ENCODE results near the gene LRRC4C. TPM values are rescaled to one million over a fixed set of nuclear protein-coding genes. Genes with fewer than 3 reads are reported as not detected.

The LRRC4C gene
- total and polyA plus RNA-seq, 2 experiments from 2014 or later, result not detected

- Histone ChIP-seq H3K4me3 (no peak overlapping the region), H3K79me2 (ENCODE audit: insufficient read depth) (no peaks in the 10 kb centered on the region), H3K27me3 (replicated peaks; ENCODE audit: insufficient read depth) (no peaks in the 10 kb centered on the region), H3K27ac (no peak overlapping the region), H3K36me3 (ENCODE audit: low read depth) (no peaks in the 10 kb centered on the region), H2AFZ (no peak overlapping the region), H3K9me2 (ENCODE audit: insufficient read depth) (no peaks in the 10 kb centered on the region), H3K9ac (no peak overlapping the region), H3F3A (ENCODE audit: insufficient read depth) (no peaks in the 10 kb centered on the region), H3K4me2 (ENCODE audit: unreplicated experiment) (no peak overlapping the region), H4K20me1 (ENCODE audit: insufficient read depth) (no peaks in the 10 kb centered on the region), H3K9me3 (ENCODE audit: low read depth) (no peaks in the 10 kb centered on the region), H3K4me1 (ENCODE audit: insufficient read depth) (no peaks in the 10 kb centered on the region)
- in situ Hi-C loops (cut with MboI), result no loop called here
- WGBS, 2 experiments (ENCODE audit: low coverage in 1 of 2, low lambda C conversion rate in 2 of 2, missing lambda C conversion rate in 2 of 2), result 35 to 39% methylated on average over 3 of the region's 3 CpGs
- TF ChIP-seq EZH2 (IDR thresholded peaks at IDR 0.05; ENCODE audit: insufficient read depth, poor library complexity, severe bottlenecking), result no peak
- TF ChIP-seq EZH2phosphoT487 (IDR thresholded peaks at IDR 0.05; ENCODE audit: insufficient read depth, low read depth), result no peak
- no peak for DNase-seq
These were observed 1041.8 kb downstream of the LRRC4C start for GRCh38 chr11:40417627-40418026.

GRCh38 chr11:40407355-40407754, 1052.1 kb downstream of the LRRC4C start:
- H3F3A ChIP-seq (ENCODE audit: insufficient read depth), result no peaks in the 10 kb centered on the region
- 2 to 11% methylated on average over 1 of the region's 1 CpG for WGBS, 2 experiments (ENCODE audit: low coverage in 1 of 2, low lambda C conversion rate in 2 of 2, missing lambda C conversion rate in 2 of 2)
- H3K4me3 ChIP-seq, result no peak overlapping the region
- H3K27ac ChIP-seq, result no peak overlapping the region
- H4K20me1 ChIP-seq (ENCODE audit: insufficient read depth), result no peaks in the 10 kb centered on the region
- in situ Hi-C loops (cut with MboI), result no loop called here
- H3K9me3 ChIP-seq (ENCODE audit: low read depth), result no peaks in the 10 kb centered on the region
- H3K4me1 ChIP-seq (ENCODE audit: insufficient read depth), result no peaks in the 10 kb centered on the region
- no peak overlapping the region for H3K9ac ChIP-seq
- H3K9me2 ChIP-seq (ENCODE audit: insufficient read depth), result no peaks in the 10 kb centered on the region
- TF ChIP-seq EZH2 (IDR thresholded peaks at IDR 0.05; ENCODE audit: insufficient read depth, poor library complexity, severe bottlenecking) (no peak), EZH2phosphoT487 (IDR thresholded peaks at IDR 0.05; ENCODE audit: insufficient read depth, low read depth) (no peak)
- no peak for DNase-seq
- H3K79me2 ChIP-seq (ENCODE audit: insufficient read depth), result no peaks in the 10 kb centered on the region
- no peaks in the 10 kb centered on the region for H3K27me3 ChIP-seq (replicated peaks; ENCODE audit: insufficient read depth)
- H3K36me3 ChIP-seq (ENCODE audit: low read depth), result no peaks in the 10 kb centered on the region
- H3K4me2 ChIP-seq (ENCODE audit: unreplicated experiment), result no peak overlapping the region
- H2AFZ ChIP-seq, result no peak overlapping the region

GRCh38 chr11:40405614-40406013, 1053.8 kb downstream of the LRRC4C start:
- Histone ChIP-seq H3K4me1 (ENCODE audit: insufficient read depth) (no peaks in the 10 kb centered on the region), H3K36me3 (ENCODE audit: low read depth) (no peaks in the 10 kb centered on the region), H3K27ac (no peak overlapping the region), H3K9me3 (ENCODE audit: low read depth) (no peaks in the 10 kb centered on the region), H3K79me2 (ENCODE audit: insufficient read depth) (no peaks in the 10 kb centered on the region), H2AFZ (no peak overlapping the region), H3K9me2 (ENCODE audit: insufficient read depth) (no peaks in the 10 kb centered on the region), H3K27me3 (replicated peaks; ENCODE audit: insufficient read depth) (no peaks in the 10 kb centered on the region), H3F3A (ENCODE audit: insufficient read depth) (no peaks in the 10 kb centered on the region), H3K4me2 (ENCODE audit: unreplicated experiment) (no peak overlapping the region), H4K20me1 (ENCODE audit: insufficient read depth) (no peaks in the 10 kb centered on the region), H3K4me3 (no peak overlapping the region), H3K9ac (no peak overlapping the region)
- in situ Hi-C loops (cut with MboI), result no loop called here
- 11 to 28% methylated on average over 1 of the region's 1 CpG for WGBS, 2 experiments (ENCODE audit: low coverage in 1 of 2, low lambda C conversion rate in 2 of 2, missing lambda C conversion rate in 2 of 2)
- TF ChIP-seq EZH2phosphoT487 (IDR thresholded peaks at IDR 0.05; ENCODE audit: insufficient read depth, low read depth) (no peak), EZH2 (IDR thresholded peaks at IDR 0.05; ENCODE audit: insufficient read depth, poor library complexity, severe bottlenecking) (no peak)
- DNase-seq, result no peak

- no peaks in the 10 kb centered on the region for H4K20me1 ChIP-seq (ENCODE audit: insufficient read depth)
- H2AFZ ChIP-seq, result no peak overlapping the region
- H3F3A ChIP-seq (ENCODE audit: insufficient read depth), result no peaks in the 10 kb centered on the region
- H3K4me1 ChIP-seq (ENCODE audit: insufficient read depth), result no peaks in the 10 kb centered on the region
- no peak overlapping the region for H3K9ac ChIP-seq
- DNase-seq, result no peak
- no peak overlapping the region for H3K27ac ChIP-seq
- in situ Hi-C loops (cut with MboI), result no loop called here
- no peaks in the 10 kb centered on the region for H3K9me2 ChIP-seq (ENCODE audit: insufficient read depth)
- TF ChIP-seq EZH2phosphoT487 (IDR thresholded peaks at IDR 0.05; ENCODE audit: insufficient read depth, low read depth), result no peak
- no peak for TF ChIP-seq EZH2 (IDR thresholded peaks at IDR 0.05; ENCODE audit: insufficient read depth, poor library complexity, severe bottlenecking)
- H3K79me2 ChIP-seq (ENCODE audit: insufficient read depth), result no peaks in the 10 kb centered on the region
- no peak overlapping the region for H3K4me2 ChIP-seq (ENCODE audit: unreplicated experiment)
- no peaks in the 10 kb centered on the region for H3K9me3 ChIP-seq (ENCODE audit: low read depth)
- no peaks in the 10 kb centered on the region for H3K27me3 ChIP-seq (replicated peaks; ENCODE audit: insufficient read depth)
- H3K36me3 ChIP-seq (ENCODE audit: low read depth), result no peaks in the 10 kb centered on the region
- 0 to 2% methylated on average over 1 of the region's 1 CpG for WGBS, 2 experiments (ENCODE audit: low coverage in 1 of 2, low lambda C conversion rate in 2 of 2, missing lambda C conversion rate in 2 of 2)
- no peak overlapping the region for H3K4me3 ChIP-seq
These were observed 1056.1 kb downstream of the LRRC4C start for GRCh38 chr11:40403321-40403720.
